ENCODE measurements around the gene ZBTB45.

Gene ZBTB45

DNA sequence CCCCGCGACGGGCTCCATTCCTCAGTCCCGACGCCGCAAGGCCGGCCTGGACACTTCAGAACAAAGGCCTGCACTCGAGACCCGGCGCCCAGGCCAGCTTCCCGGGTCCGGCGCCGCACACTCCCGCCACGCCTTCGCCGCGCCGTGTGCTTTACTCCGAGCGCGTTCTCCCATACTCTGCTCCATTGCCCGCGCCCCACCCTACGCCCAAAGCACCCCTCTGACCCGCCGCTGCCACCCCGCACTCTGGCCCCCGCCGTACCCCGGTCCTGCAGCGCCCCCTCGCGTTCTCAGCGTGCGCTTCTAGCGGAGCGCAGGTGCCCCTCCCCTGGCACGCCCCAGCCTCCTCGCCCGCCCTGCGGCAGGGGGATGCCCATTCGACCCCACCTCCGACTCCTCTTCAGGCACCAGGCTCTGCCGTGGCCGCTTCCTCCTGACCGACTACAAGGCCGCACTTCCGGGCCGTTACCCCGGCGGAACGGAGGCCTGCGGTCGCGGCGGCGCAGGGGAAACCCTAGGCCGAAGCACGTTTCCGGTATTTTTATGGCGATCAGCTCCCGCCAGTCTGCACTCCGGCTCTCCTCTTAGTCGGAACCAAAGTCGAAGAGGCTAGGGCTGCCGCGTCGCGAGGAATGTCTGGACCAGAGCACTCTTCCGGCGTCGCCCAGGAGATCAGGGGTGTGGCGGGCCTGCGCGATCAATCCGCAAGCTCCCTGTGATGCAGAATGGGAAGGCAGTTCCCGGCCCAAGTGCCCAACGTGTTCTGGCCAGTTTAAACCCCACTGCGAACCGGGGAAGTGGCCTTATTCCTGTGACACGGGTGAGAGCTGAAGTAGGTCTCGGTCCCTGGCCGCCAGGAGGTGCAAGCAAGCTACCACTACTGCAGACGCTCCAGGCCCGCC, at the start of gene ZBTB45:
Gene ZBTB45 (minus strand): TSS at position 456 of the 902 bp plus-strand sequence. CDS start 2,137 bp downstream, outside the sequence.
- H3K4me3 ChIP-seq (ENCODE audit: low read depth, low read length), result peak within 1 kb of the TSS; percentile 71
- TF ChIP-seq, protein P1, sequence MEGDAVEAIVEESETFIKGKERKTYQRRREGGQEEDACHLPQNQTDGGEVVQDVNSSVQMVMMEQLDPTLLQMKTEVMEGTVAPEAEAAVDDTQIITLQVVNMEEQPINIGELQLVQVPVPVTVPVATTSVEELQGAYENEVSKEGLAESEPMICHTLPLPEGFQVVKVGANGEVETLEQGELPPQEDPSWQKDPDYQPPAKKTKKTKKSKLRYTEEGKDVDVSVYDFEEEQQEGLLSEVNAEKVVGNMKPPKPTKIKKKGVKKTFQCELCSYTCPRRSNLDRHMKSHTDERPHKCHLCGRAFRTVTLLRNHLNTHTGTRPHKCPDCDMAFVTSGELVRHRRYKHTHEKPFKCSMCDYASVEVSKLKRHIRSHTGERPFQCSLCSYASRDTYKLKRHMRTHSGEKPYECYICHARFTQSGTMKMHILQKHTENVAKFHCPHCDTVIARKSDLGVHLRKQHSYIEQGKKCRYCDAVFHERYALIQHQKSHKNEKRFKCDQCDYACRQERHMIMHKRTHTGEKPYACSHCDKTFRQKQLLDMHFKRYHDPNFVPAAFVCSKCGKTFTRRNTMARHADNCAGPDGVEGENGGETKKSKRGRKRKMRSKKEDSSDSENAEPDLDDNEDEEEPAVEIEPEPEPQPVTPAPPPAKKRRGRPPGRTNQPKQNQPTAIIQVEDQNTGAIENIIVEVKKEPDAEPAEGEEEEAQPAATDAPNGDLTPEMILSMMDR (IDR thresholded peaks at IDR 0.05; ENCODE audit: low read depth, low read length, missing control alignments), result peak; percentile 68
- peak; percentile 91 for DNase-seq (ENCODE audit: low read depth)
- in situ Hi-C loops (cut with HindIII; ENCODE audit: low sequenced_read_pairs), result no loop called here

GRCh38 chr19:58568453-58569130, 49.0 kb upstream of the ZBTB45 start:
- no peak for DNase-seq (ENCODE audit: low read depth)
- TF ChIP-seq, protein P1 (IDR thresholded peaks at IDR 0.05; ENCODE audit: low read depth, low read length, missing control alignments), result no peak
- in situ Hi-C loops (cut with HindIII; ENCODE audit: low sequenced_read_pairs), result no loop called here
- H3K4me3 ChIP-seq (ENCODE audit: low read depth, low read length), result no peak overlapping the region

- TF ChIP-seq, protein P1 (IDR thresholded peaks at IDR 0.05; ENCODE audit: low read depth, low read length, missing control alignments), result no peak
- DNase-seq (ENCODE audit: low read depth), result no peak
- in situ Hi-C loops (cut with HindIII; ENCODE audit: low sequenced_read_pairs), result no loop called here
- no peak overlapping the region for H3K4me3 ChIP-seq (ENCODE audit: low read depth, low read length)
These were observed 47.4 kb upstream of the ZBTB45 start for GRCh38 chr19:58566989-58567388.

GRCh38 chr19:58563823-58564222, 44.2 kb upstream of the ZBTB45 start:
- TF ChIP-seq, protein P1 (IDR thresholded peaks at IDR 0.05; ENCODE audit: low read depth, low read length, missing control alignments), result no peak
- no peak overlapping the region for H3K4me3 ChIP-seq (ENCODE audit: low read depth, low read length)
- in situ Hi-C loops (cut with HindIII; ENCODE audit: low sequenced_read_pairs), result no loop called here
- no peak for DNase-seq (ENCODE audit: low read depth)

DNA sequence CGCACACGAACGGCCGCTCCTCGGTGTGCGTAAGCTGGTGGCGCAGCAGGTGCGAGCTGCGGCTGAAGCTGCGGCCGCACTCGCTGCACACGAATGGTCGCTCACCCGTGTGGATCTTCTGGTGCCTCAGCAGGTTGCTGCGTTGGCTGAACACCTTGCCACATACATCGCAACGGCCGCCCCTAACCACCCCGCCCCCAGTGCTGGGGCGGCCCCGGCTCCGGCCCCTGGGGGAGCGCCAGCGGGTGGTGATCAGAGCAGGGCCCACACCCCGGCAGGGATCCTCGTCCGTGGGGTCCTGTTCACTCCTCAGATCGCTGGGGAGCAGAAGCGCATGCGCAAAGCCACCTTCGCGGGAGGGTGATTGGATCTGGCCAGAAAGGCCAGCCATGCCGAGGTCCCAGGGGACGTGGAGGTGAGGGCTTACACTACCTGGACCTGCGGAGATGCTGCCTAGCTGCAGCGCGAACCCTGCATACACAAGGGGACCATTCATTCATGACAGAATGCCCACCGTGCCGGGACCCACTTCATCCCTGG, 43.5 kb upstream of the ZBTB45 start:
- TF ChIP-seq, protein P1 (IDR thresholded peaks at IDR 0.05; ENCODE audit: low read depth, low read length, missing control alignments), result no peak
- DNase-seq (ENCODE audit: low read depth), result no peak
- in situ Hi-C loops (cut with HindIII; ENCODE audit: low sequenced_read_pairs), result no loop called here
- peak overlapping the region; percentile 24 for H3K4me3 ChIP-seq (ENCODE audit: low read depth, low read length)

Data from astrocyte of the cerebellum (primary cell).